ENCODE results near the gene RAB30.

GRCh38 chr11:83027289-83027688 is 44.4 kb downstream of the RAB30 start:
- TF ChIP-seq POLR2AphosphoS5 (IDR thresholded peaks at IDR 0.05), result no peak
- no peak for TF ChIP-seq CTCF (IDR thresholded peaks at IDR 0.05)
- TF ChIP-seq POLR2A (IDR thresholded peaks at IDR 0.05), result no peak
